Hepatocyte (in vitro differentiated cells): ENCODE results near the gene TIMM50.

Experiments used
- CTCF ChIP-seq: fragments of 200-600 bp; sonication (generic); IDR thresholded peaks from 2 replicates; pipeline ENCODE4 v1.5.1; 2016; ENCODE audit warnings: antibody characterized with exemption, mild to moderate bottlenecking; ENCODE audit not compliant: poor library complexity
- EZH2 ChIP-seq: fragments of 200-600 bp; sonication (generic); IDR thresholded peaks from 2 replicates; pipeline ENCODE4 v1.6.1; 2016; ENCODE audit warnings: antibody characterized with exemption, mild to moderate bottlenecking, borderline replicate concordance
- EZH2phosphoT487 ChIP-seq: fragments of 200-600 bp; sonication (generic); IDR thresholded peaks from one replicate; pipeline ENCODE4 v1.6.1; 2018; ENCODE audit warnings: antibody characterized with exemption, mild to moderate bottlenecking, low read depth, moderate library complexity; ENCODE audit not compliant: unreplicated experiment, severe bottlenecking

DNA sequence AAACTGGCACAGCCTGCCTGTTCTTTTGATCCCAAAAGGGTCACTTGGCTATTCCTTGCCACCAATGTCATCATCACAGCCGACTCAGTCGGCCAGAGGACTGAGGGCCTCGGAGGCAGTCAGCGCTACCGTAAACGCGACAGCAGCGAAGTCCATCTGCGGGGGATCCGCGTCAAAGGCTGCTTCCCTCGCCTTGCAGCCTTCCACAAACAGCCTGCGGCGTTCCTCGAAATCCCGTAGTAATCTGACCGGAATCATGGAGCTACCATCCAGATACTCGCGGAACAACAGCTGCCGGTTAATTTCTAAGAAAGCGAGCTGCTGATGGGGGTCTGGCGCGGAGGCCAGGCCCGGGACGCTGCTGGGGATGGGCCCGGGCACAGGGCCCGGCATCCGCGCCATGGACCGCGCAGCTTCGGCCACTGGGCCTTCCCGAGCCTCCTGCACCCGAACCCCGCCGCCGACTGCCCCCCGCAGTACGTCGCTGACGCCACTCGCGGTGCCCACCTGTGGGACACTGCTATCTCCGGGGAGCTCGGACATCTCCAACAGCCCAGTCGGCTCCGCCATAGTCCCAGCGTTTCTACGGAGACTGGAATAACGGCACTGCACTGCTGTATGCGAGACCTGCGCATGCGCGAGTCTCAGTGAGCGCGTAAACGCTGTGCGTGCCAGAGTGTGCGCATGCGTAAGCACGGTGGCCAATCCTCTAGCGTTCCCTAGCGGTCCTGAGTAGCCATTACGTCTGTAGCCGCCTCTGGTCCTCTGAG lies 51.8 kb downstream of the TIMM50 start, which contains the start of gene EID2B:
- TF ChIP-seq EZH2 = no peak
- TF ChIP-seq CTCF = peak; percentile 82
- no peak for TF ChIP-seq EZH2phosphoT487
